Measurements from ENCODE around the gene RAB34.
A peak's percentile ranks its signal among the peaks of the same experiment; 100 is the strongest.
"Not testable (repeated sequence)": the region's sequence is repeated elsewhere in the genome, so short reads cannot be mapped to it uniquely, and the experiment has no call there.

The RAB34 gene

GRCh38 chr17:28726627-28727491 is 9.2 kb upstream of the RAB34 start:
- peak; percentile 98 for DNase-seq

- peak; percentile 80 for DNase-seq
Observed at GRCh38 chr17:28726226-28726626, 8.6 kb upstream of the RAB34 start, which contains the start of gene TLCD1. Gene TLCD1, minus strand, starts transcription at chr17:28726233. Its CDS starts 136 bp downstream, at chr17:28726097.

- DNase-seq: peak; percentile 96
Observed at GRCh38 chr17:28725660-28726225, 8.1 kb upstream of the RAB34 start.

GRCh38 chr17:28725166-28725659 is 7.5 kb upstream of the RAB34 start:
- no peak for DNase-seq

- DNase-seq: no peak
Observed at GRCh38 chr17:28724500-28725165, 7.0 kb upstream of the RAB34 start.

GRCh38 chr17:28723836-28724499 is 6.3 kb upstream of the RAB34 start:
- not testable (repeated sequence) for DNase-seq

GRCh38 chr17:28723159-28723835 is 5.6 kb upstream of the RAB34 start:
- no peak for DNase-seq

GRCh38 chr17:28722417-28723158 is 4.9 kb upstream of the RAB34 start:
- no peak for DNase-seq

- not testable (repeated sequence) for DNase-seq
Observed at GRCh38 chr17:28720997-28721329, 3.3 kb upstream of the RAB34 start.

GRCh38 chr17:28720247-28720996 is 2.8 kb upstream of the RAB34 start:
- DNase-seq: no peak

GRCh38 chr17:28719021-28719433 is 1.4 kb upstream of the RAB34 start:
- DNase-seq: no peak

GRCh38 chr17:28718333-28719020 is 809 bp upstream of the RAB34 start:
- DNase-seq: no peak

- peak; percentile 41 for DNase-seq
Observed at GRCh38 chr17:28716740-28717577, 709 bp downstream of the RAB34 start.

- no peak for DNase-seq
Observed at GRCh38 chr17:28715217-28715616, 2.5 kb downstream of the RAB34 start.

GRCh38 chr17:28714281-28714680 is 3.4 kb downstream of the RAB34 start:
- DNase-seq: no peak

GRCh38 chr17:28712705-28713415 is 4.8 kb downstream of the RAB34 start:
- DNase-seq: no peak

- no peak for DNase-seq
Observed at GRCh38 chr17:28712032-28712704, 5.5 kb downstream of the RAB34 start.

- no peak for DNase-seq
Observed at GRCh38 chr17:28711723-28712031, 6.0 kb downstream of the RAB34 start, which contains the start of gene PROCA1. Gene PROCA1, minus strand, starts transcription at chr17:28711888. Its CDS starts 228 bp downstream, at chr17:28711660.
